Hepatocyte (in vitro differentiated cells): Measurements from ENCODE around the gene SPECC1L. TPM values are rescaled to one million over a fixed set of nuclear protein-coding genes. Genes with fewer than 3 reads are reported as not detected.
"Not testable (repeated sequence)": the region's sequence is repeated elsewhere in the genome, so short reads cannot be mapped to it uniquely, and the experiment has no call there.

Experiments used
- DNase-seq: peaks from one replicate; pipeline ENCODE4 v3.0.0-alpha.2; 2016; ENCODE audit warnings: low spot score
- H2AFZ ChIP-seq: fragments of 200-600 bp; sonication (generic); 2 replicates; pipeline ENCODE4 v1.6.0; 2016; ENCODE audit warnings: antibody characterized with exemption, mild to moderate bottlenecking
- H3K27ac ChIP-seq: fragments of 200-600 bp; sonication (generic); 2 replicates; pipeline ENCODE4 v1.5.1; 2016; ENCODE audit warnings: mild to moderate bottlenecking
- H3K27me3 ChIP-seq: fragments of 200-600 bp; sonication (generic); 2 replicates; pipeline ENCODE4 v1.6.1; 2016
- H3K36me3 ChIP-seq: fragments of 200-600 bp; sonication (generic); replicated peaks from 2 replicates; pipeline ENCODE4 v1.5.1; 2016; ENCODE audit warnings: low read depth; ENCODE audit not compliant: insufficient read depth
- H3K4me1 ChIP-seq: fragments of 200-600 bp; sonication (generic); 2 replicates; pipeline ENCODE4 v1.5.1; 2016; ENCODE audit warnings: mild to moderate bottlenecking, moderate library complexity; ENCODE audit not compliant: insufficient read depth
- H3K4me2 ChIP-seq: fragments of 200-600 bp; sonication (generic); 2 replicates; pipeline ENCODE4 v1.6.0; 2016
- H3K4me3 ChIP-seq: fragments of 200-600 bp; sonication (generic); 2 replicates; pipeline ENCODE4 v1.5.1; 2016; ENCODE audit warnings: mild to moderate bottlenecking
- H3K79me2 ChIP-seq: fragments of 200-600 bp; sonication (generic); 2 replicates; pipeline ENCODE4 v1.6.0; 2017; ENCODE audit warnings: mild to moderate bottlenecking
- H3K9me2 ChIP-seq: fragments of 200-600 bp; sonication (generic); replicated peaks from 2 replicates; pipeline ENCODE4 v1.6.0; 2017; ENCODE audit warnings: mild to moderate bottlenecking; ENCODE audit not compliant: insufficient read depth
- H3K9me3 ChIP-seq: fragments of 200-600 bp; sonication (generic); 2 replicates; pipeline ENCODE4 v1.5.1; 2016; ENCODE audit warnings: low read depth, mild to moderate bottlenecking
- H4K20me1 ChIP-seq: fragments of 200-600 bp; sonication (generic); 2 replicates; pipeline ENCODE4 v1.6.0; 2016; ENCODE audit warnings: mild to moderate bottlenecking; ENCODE audit not compliant: insufficient read depth, poor library complexity, severe bottlenecking
- CTCF ChIP-seq: fragments of 200-600 bp; sonication (generic); IDR thresholded peaks from 2 replicates; pipeline ENCODE4 v1.5.1; 2016; ENCODE audit warnings: antibody characterized with exemption, mild to moderate bottlenecking; ENCODE audit not compliant: poor library complexity
- EZH2 ChIP-seq: fragments of 200-600 bp; sonication (generic); IDR thresholded peaks from 2 replicates; pipeline ENCODE4 v1.6.1; 2016; ENCODE audit warnings: antibody characterized with exemption, mild to moderate bottlenecking, borderline replicate concordance
- EZH2phosphoT487 ChIP-seq: fragments of 200-600 bp; sonication (generic); IDR thresholded peaks from one replicate; pipeline ENCODE4 v1.6.1; 2018; ENCODE audit warnings: antibody characterized with exemption, mild to moderate bottlenecking, low read depth, moderate library complexity; ENCODE audit not compliant: unreplicated experiment, severe bottlenecking
- WGBS: methylation state at CpG from one replicate; pipeline ENCODE4 v1.1.6; 2016; ENCODE audit warnings: low lambda C conversion rate; ENCODE audit errors: missing lambda C conversion rate; 5-methylcytosine and 5-hydroxymethylcytosine counted together
- polyA plus RNA-seq: library from polyadenylated mRNA; unstranded; fragments of >200 nt; fragmentation: Nextera tagmentation; extraction: Ambion mirVana; gene quantifications from 2 replicates; pipeline ENCODE4 v1.2.1, GENCODE V29; 2016
- total RNA-seq: library from RNA; depleted of rRNA; stranded (reverse); fragments of >200 nt; gene quantifications from 2 replicates; pipeline ENCODE4 v1.2.3, GENCODE V29; 2014

Gene SPECC1L
- total and polyA plus RNA-seq, 2 experiments from 2014 or later = 13.0 to 28.3 TPM

- peaks cover 25% of the 10 kb centered on the region for H4K20me1 ChIP-seq
- H3K79me2 ChIP-seq = peaks cover 88% of the 10 kb centered on the region
- WGBS = 89% methylated on average over 2 of the region's 2 CpGs
- H3K27ac ChIP-seq = peak overlapping the region; percentile 66
- H3K36me3 ChIP-seq = no peaks in the 10 kb centered on the region
- no peak overlapping the region for H3K4me3 ChIP-seq
- H3K27me3 ChIP-seq = no peaks in the 10 kb centered on the region
- H3K9me2 ChIP-seq = no peaks in the 10 kb centered on the region
- no peak overlapping the region for H2AFZ ChIP-seq
- no peak for DNase-seq
- no peak overlapping the region for H3K4me2 ChIP-seq
- TF ChIP-seq CTCF = no peak
- no peaks in the 10 kb centered on the region for H3K9me3 ChIP-seq
- peaks cover 15% of the 10 kb centered on the region for H3K4me1 ChIP-seq
These were observed 11.8 kb downstream of the SPECC1L start for GRCh38 chr22:24282401-24282800.

- H4K20me1 ChIP-seq = peaks cover 21% of the 10 kb centered on the region
- no peaks in the 10 kb centered on the region for H3K9me2 ChIP-seq
- H3K9me3 ChIP-seq = no peaks in the 10 kb centered on the region
- no peak overlapping the region for H3K4me2 ChIP-seq
- no peak overlapping the region for H3K4me3 ChIP-seq
- H3K36me3 ChIP-seq = no peaks in the 10 kb centered on the region
- 63% methylated on average over 2 of the region's 2 CpGs for WGBS
- H2AFZ ChIP-seq = no peak overlapping the region
- TF ChIP-seq CTCF (no peak), EZH2phosphoT487 (no peak), EZH2 (no peak)
- H3K4me1 ChIP-seq = peaks cover 23% of the 10 kb centered on the region
- H3K79me2 ChIP-seq = peaks cover 83% of the 10 kb centered on the region
- H3K27ac ChIP-seq = peak overlapping the region; percentile 19
- DNase-seq = no peak
- H3K27me3 ChIP-seq = no peaks in the 10 kb centered on the region
These were observed 14.1 kb downstream of the SPECC1L start for GRCh38 chr22:24284747-24285203.

GRCh38 chr22:24285245-24285644, 14.6 kb downstream of the SPECC1L start:
- peaks cover 23% of the 10 kb centered on the region for H4K20me1 ChIP-seq

GRCh38 chr22:24287212-24287611, 16.6 kb downstream of the SPECC1L start:
- H3K27me3 ChIP-seq, H3K4me3 ChIP-seq, H3K27ac ChIP-seq, H2AFZ ChIP-seq, H3K9me3 ChIP-seq, H3K9me2 ChIP-seq, DNase-seq, H3K4me2 ChIP-seq, H3K36me3 ChIP-seq: not testable (repeated sequence)
- 96% methylated on average over 7 of the region's 9 CpGs for WGBS
- Histone ChIP-seq H3K79me2 (peaks cover 87% of the 10 kb centered on the region), H3K4me1 (peaks cover 41% of the 10 kb centered on the region), H4K20me1 (peaks cover 23% of the 10 kb centered on the region)

More at GRCh38 chr22:24285245-24285644, 14.6 kb downstream of the SPECC1L start:
- Histone ChIP-seq H2AFZ (no peak overlapping the region), H3K79me2 (peaks cover 86% of the 10 kb centered on the region), H3K27me3 (no peaks in the 10 kb centered on the region), H3K4me1 (peaks cover 28% of the 10 kb centered on the region), H3K36me3 (no peaks in the 10 kb centered on the region), H3K9me2 (no peaks in the 10 kb centered on the region), H3K27ac (no peak overlapping the region), H3K4me2 (no peak overlapping the region), H3K9me3 (no peaks in the 10 kb centered on the region), H3K4me3 (no peak overlapping the region)
- DNase-seq = no peak
- TF ChIP-seq EZH2phosphoT487 (no peak), CTCF (no peak), EZH2 (no peak)
- WGBS = 89% methylated on average over 4 of the region's 4 CpGs

- not testable (repeated sequence) for H3K4me2 ChIP-seq, H3K9me2 ChIP-seq, H3K36me3 ChIP-seq, H3K27ac ChIP-seq, DNase-seq, H2AFZ ChIP-seq, H3K27me3 ChIP-seq, H3K4me3 ChIP-seq, H3K9me3 ChIP-seq
- peaks cover 84% of the 10 kb centered on the region for H3K79me2 ChIP-seq
- WGBS = 88% methylated on average over 6 of the region's 6 CpGs
- peaks cover 23% of the 10 kb centered on the region for H4K20me1 ChIP-seq
- peaks cover 41% of the 10 kb centered on the region for H3K4me1 ChIP-seq
These were observed 17.2 kb downstream of the SPECC1L start for GRCh38 chr22:24287801-24288200.
